CD4-positive, alpha-beta T cell treated with Interleukin-15 for 4 hours (primary cell): Measurements from ENCODE around the gene SEMA6B.
"Not testable (repeated sequence)": the region's sequence is repeated elsewhere in the genome, so short reads cannot be mapped to it uniquely, and the experiment has no call there.

Source experiments
- DNase-seq: peaks from one replicate; pipeline ENCODE4 v3.0.0-alpha.2; 2020; ENCODE audit warnings: low spot score

The SEMA6B gene

GRCh38 chr19:4571305-4571917, 11.9 kb upstream of the SEMA6B start:
- no peak for DNase-seq

GRCh38 chr19:4570916-4571304, 11.4 kb upstream of the SEMA6B start:
- DNase-seq, result no peak

- no peak for DNase-seq
Observed at GRCh38 chr19:4570402-4570801, 10.9 kb upstream of the SEMA6B start.

GRCh38 chr19:4568886-4569285, 9.4 kb upstream of the SEMA6B start:
- no peak for DNase-seq

- peak; percentile 54 for DNase-seq
Observed at GRCh38 chr19:4567584-4568071, 8.1 kb upstream of the SEMA6B start.

GRCh38 chr19:4566402-4567051, 7.0 kb upstream of the SEMA6B start:
- no peak for DNase-seq

GRCh38 chr19:4563562-4563961, 4.1 kb upstream of the SEMA6B start:
- DNase-seq, result not testable (repeated sequence)

- not testable (repeated sequence) for DNase-seq
Observed at GRCh38 chr19:4562085-4562484, 2.6 kb upstream of the SEMA6B start.

- no peak for DNase-seq
Observed at GRCh38 chr19:4557971-4558941, 1.2 kb downstream of the SEMA6B start.

GRCh38 chr19:4557144-4557970, 2.1 kb downstream of the SEMA6B start:
- no peak for DNase-seq

GRCh38 chr19:4556597-4557127, 2.8 kb downstream of the SEMA6B start:
- no peak for DNase-seq

- DNase-seq, result no peak
Observed at GRCh38 chr19:4555657-4556561, 3.6 kb downstream of the SEMA6B start.

- no peak for DNase-seq
Observed at GRCh38 chr19:4554717-4555116, 4.8 kb downstream of the SEMA6B start.

- DNase-seq, result no peak
Observed at GRCh38 chr19:4553775-4554174, 5.7 kb downstream of the SEMA6B start.

- DNase-seq, result no peak
Observed at GRCh38 chr19:4553092-4553695, 6.3 kb downstream of the SEMA6B start.

GRCh38 chr19:4552525-4552819, 7.0 kb downstream of the SEMA6B start:
- DNase-seq, result no peak

GRCh38 chr19:4550479-4551050, 8.9 kb downstream of the SEMA6B start:
- no peak for DNase-seq

- no peak for DNase-seq
Observed at GRCh38 chr19:4550018-4550417, 9.5 kb downstream of the SEMA6B start.

- DNase-seq, result no peak
Observed at GRCh38 chr19:4548238-4548584, 11.3 kb downstream of the SEMA6B start.
